ENCODE results near the gene NFE2L3. TPM values are rescaled to one million over a fixed set of nuclear protein-coding genes. Genes with fewer than 3 reads are reported as not detected.

NFE2L3 gene
- total RNA-seq, 2 donors from 2014 or later: 4.9 to 6.6 TPM

DNA sequence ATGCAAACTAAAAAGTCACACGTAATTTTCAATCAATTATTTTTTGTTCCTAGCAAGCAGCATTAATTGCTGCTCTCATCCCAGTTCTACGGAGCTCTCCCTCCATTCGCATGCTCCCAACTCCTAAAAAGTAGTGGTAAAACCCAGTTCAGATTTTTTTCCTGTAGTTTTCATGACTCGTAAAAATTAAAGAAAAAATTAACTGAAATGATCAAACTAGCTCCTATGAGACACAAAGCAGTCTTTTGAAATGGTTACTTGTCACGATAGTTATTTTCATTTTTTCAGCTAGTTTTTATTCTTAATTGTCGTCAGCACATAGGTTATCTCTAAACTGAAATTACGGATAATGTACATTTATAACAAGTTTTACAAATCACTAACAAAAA lies 46.8 kb downstream of the NFE2L3 start:
- TF ChIP-seq POLR2A (IDR thresholded peaks at IDR 0.05) (no peak), CTCF (IDR thresholded peaks at IDR 0.05) (no peak)
- ATAC-seq: no peak
- intact Hi-C loops (cut with DNase I): no loop called here
- peaks cover 49% of the 10 kb centered on the region for H3K4me1 ChIP-seq
- H3K36me3 ChIP-seq (replicated peaks in 1 of 2; ENCODE audit: insufficient read depth in 1 of 2, low read depth in 2 of 2): peaks cover 0 to 20% of the 10 kb centered on the region in 2 donors
- peak overlapping the region; percentile 99 to 100 (median 100) for H3K27ac ChIP-seq
- no peak for DNase-seq
- no peaks in the 10 kb centered on the region for H3K27me3 ChIP-seq
- H3K4me3 ChIP-seq: peak overlapping the region; percentile 79 to 84
- no peaks in the 10 kb centered on the region for H3K9me3 ChIP-seq
- 0% methylated on average over 7 of the region's 7 CpGs for WGBS, 2 donors

GRCh38 chr7:26199301-26200037 lies 47.5 kb downstream of the NFE2L3 start:
- Histone ChIP-seq H3K4me1 (peaks cover 47% of the 10 kb centered on the region), H3K4me3 (peak overlapping the region; percentile 79 to 84), H3K27me3 (no peaks in the 10 kb centered on the region), H3K9me3 (no peaks in the 10 kb centered on the region), H3K27ac (peak overlapping the region; percentile 99 to 100 (median 100)), H3K36me3 (replicated peaks in 1 of 2; ENCODE audit: insufficient read depth in 1 of 2, low read depth in 2 of 2) (peaks cover 0 to 16% of the 10 kb centered on the region in 2 donors)
- DNase-seq (peak; percentile 69 to 80 (median 74)), ATAC-seq (peak; percentile 10)
- no peak for TF ChIP-seq POLR2A (IDR thresholded peaks at IDR 0.05)
- TF ChIP-seq CTCF (IDR thresholded peaks at IDR 0.05): peak in 2 of 7 experiments; percentile 2 to 13
- intact Hi-C loops (cut with DNase I): no loop called here
- WGBS, 2 donors: 0% methylated on average over 36 of the region's 36 CpGs

DNA sequence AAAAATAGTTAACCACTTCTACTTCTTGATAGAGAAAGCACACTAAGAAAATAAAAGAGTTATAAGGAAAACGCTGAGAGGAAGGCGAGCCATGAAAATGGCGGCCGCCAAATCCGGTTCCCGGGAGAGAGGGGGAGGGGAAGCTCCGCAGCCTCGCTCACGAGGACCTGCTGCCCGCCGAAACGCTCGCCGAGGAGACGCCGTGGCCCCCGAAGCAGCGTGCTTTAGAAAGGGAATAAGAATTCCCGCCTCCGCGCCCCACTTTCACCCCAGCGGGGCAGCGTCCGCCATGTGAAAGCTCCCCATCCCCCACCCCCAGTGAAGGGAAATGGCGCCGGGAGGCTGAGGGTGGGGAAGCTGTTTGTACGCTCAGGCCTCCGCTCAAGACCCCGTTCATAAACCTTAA lies 48.0 kb downstream of the NFE2L3 start:
- Histone ChIP-seq H3K4me1 (peaks cover 47% of the 10 kb centered on the region), H3K4me3 (peak overlapping the region; percentile 79 to 84), H3K9me3 (no peaks in the 10 kb centered on the region), H3K27me3 (no peaks in the 10 kb centered on the region), H3K36me3 (replicated peaks in 1 of 2; ENCODE audit: insufficient read depth in 1 of 2, low read depth in 2 of 2) (peaks cover 0 to 16% of the 10 kb centered on the region in 2 donors), H3K27ac (peak overlapping the region; percentile 99 to 100 (median 100))
- DNase-seq (peak; percentile 70 to 76 (median 72)), ATAC-seq (peak; percentile 20)
- WGBS, 2 donors: 0% methylated on average over 25 to 29 of the region's 29 CpGs
- intact Hi-C loops (cut with DNase I): no loop called here
- TF ChIP-seq CTCF (IDR thresholded peaks at IDR 0.05) (no peak), POLR2A (IDR thresholded peaks at IDR 0.05) (no peak)

DNA sequence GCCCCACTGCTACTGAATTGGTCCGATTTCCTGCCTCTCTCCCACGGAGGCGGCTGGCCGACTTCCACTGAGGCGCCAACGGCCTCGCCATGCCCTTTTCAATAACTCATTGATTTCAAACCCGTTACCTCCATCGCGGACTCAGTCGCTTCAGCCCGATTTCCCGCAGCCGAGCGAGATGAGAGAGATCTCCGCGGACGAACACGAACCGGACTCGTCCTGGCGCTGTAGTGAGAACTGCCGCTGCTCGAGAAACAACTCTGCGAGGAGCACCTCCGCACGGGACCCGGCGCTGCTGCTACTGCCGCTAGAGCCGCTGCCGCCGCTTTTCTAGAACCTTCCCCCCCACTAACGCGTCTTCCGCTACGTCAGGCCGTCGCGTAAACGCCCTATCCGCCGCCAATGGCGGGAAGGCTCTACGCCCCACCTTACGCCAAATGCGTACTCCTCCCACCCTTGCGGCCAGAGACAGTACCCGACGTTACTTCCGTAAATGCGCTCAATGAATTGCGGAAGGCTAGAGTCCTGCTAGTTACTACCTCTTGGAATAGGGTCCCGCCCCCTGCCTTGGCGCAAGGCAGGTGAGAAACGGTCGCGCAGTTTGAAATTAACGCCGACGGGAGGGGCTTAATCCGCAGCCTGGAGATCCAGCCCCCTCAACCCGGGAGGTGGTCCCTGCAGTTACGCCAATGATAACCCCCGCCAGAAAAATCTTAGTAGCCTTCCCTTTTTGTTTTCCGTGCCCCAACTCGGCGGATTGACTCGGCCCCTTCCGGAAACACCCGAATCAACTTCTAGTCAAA lies 48.6 kb downstream of the NFE2L3 start, which contains the start of gene HNRNPA2B1:
HNRNPA2B1 (minus strand) TSS at position 303 of the 803 bp plus-strand sequence; CDS start at position 134, 169 bp downstream.
- Histone ChIP-seq H3K4me3 (peak within 1 kb of the TSS; percentile 84 to 90), H3K4me1 (peaks cover 47% of the 10 kb centered on the region), H3K27me3 (no peaks in the 10 kb centered on the region), H3K27ac (peak within 1 kb of the TSS; percentile 99 to 100 (median 100)), H3K36me3 (replicated peaks in 1 of 2; ENCODE audit: insufficient read depth in 1 of 2, low read depth in 2 of 2) (peaks cover 0 to 10% of the 10 kb centered on the region in 2 donors), H3K9me3 (no peaks in the 10 kb centered on the region)
- intact Hi-C loops (cut with DNase I): no loop called here
- peak; percentile 98 to 99 (median 98) for DNase-seq
- 0% methylated on average over 30 to 71 of the region's 71 CpGs for WGBS, 2 donors
- TF ChIP-seq CTCF (IDR thresholded peaks at IDR 0.05) (peak in 5 of 7 experiments; percentile 24 to 47 (median 42)), POLR2A (IDR thresholded peaks at IDR 0.05) (peak; percentile 100)
- peak; percentile 88 for ATAC-seq

All from body of pancreas (tissue), 4 donors.